Measurements from ENCODE around the gene NPDC1.

The NPDC1 gene

GRCh38 chr9:137046088-137046787 is at the start of gene NPDC1:
NPDC1 (minus strand) TSS chr9:137046177; CDS start chr9:137045989, 188 bp downstream.
- Histone ChIP-seq H3K4me3 (peak within 1 kb of the TSS; percentile 17 to 49 (median 38)), H3K27ac (peak within 1 kb of the TSS in 18 of 21 experiments; percentile 6 to 76 (median 56))

GRCh38 chr9:137089232-137089947 is 43.4 kb upstream of the NPDC1 start:
- Histone ChIP-seq H3K27ac (peak overlapping the region in 2 of 21 experiments; percentile 35 to 43), H3K4me3 (no peak overlapping the region)

GRCh38 chr9:137088121-137088520 is 42.1 kb upstream of the NPDC1 start:
- Histone ChIP-seq H3K27ac (peak overlapping the region in 1 of 21 experiments; percentile 92), H3K4me3 (peak overlapping the region in 1 of 7 experiments; percentile 84)

- peak overlapping the region; percentile 52 to 99 (median 97) for H3K27ac ChIP-seq
- peak overlapping the region; percentile 50 to 88 (median 79) for H3K4me3 ChIP-seq
Observed at GRCh38 chr9:137087409-137087925, 41.5 kb upstream of the NPDC1 start.

- H3K4me3 ChIP-seq: peak within 1 kb of the TSS; percentile 50 to 88 (median 79)
Observed at GRCh38 chr9:137086531-137087408, 40.8 kb upstream of the NPDC1 start, which contains the start of gene MAN1B1. MAN1B1 (plus strand) TSS chr9:137086985; CDS start chr9:137087000, 15 bp downstream.

GRCh38 chr9:137085920-137086530 is 40.0 kb upstream of the NPDC1 start:
- Histone ChIP-seq H3K27ac (peak overlapping the region; percentile 76 to 99 (median 97)), H3K4me3 (peak overlapping the region; percentile 50 to 88 (median 79))

More at GRCh38 chr9:137086531-137087408, 40.8 kb upstream of the NPDC1 start, which contains the start of gene MAN1B1:
- peak within 1 kb of the TSS; percentile 76 to 99 (median 97) for H3K27ac ChIP-seq

GRCh38 chr9:137084526-137084925 is 38.5 kb upstream of the NPDC1 start:
- no peak overlapping the region for H3K4me3 ChIP-seq
- H3K27ac ChIP-seq: peak overlapping the region in 15 of 21 experiments; percentile 56 to 82 (median 73)

- no peak overlapping the region for H3K4me3 ChIP-seq
- peak overlapping the region in 20 of 21 experiments; percentile 26 to 82 (median 71) for H3K27ac ChIP-seq
Observed at GRCh38 chr9:137083394-137084004, 37.5 kb upstream of the NPDC1 start.

- H3K27ac ChIP-seq: peak overlapping the region in 18 of 21 experiments; percentile 2 to 82 (median 71)
- H3K4me3 ChIP-seq: no peak overlapping the region
Observed at GRCh38 chr9:137082925-137083290, 36.9 kb upstream of the NPDC1 start.

GRCh38 chr9:137082222-137082924 is 36.4 kb upstream of the NPDC1 start:
- Histone ChIP-seq H3K4me3 (no peak overlapping the region), H3K27ac (peak overlapping the region in 13 of 21 experiments; percentile 2 to 82 (median 73))

- H3K27ac ChIP-seq: peak overlapping the region in 1 of 21 experiments; percentile 9
Observed at GRCh38 chr9:137080260-137081122, 34.5 kb upstream of the NPDC1 start.

GRCh38 chr9:137079401-137079787 is 33.4 kb upstream of the NPDC1 start:
- no peak overlapping the region for H3K27ac ChIP-seq
- H3K4me3 ChIP-seq: no peak overlapping the region

More at GRCh38 chr9:137080260-137081122, 34.5 kb upstream of the NPDC1 start:
- no peak overlapping the region for H3K4me3 ChIP-seq

- Histone ChIP-seq H3K27ac (peak overlapping the region in 7 of 21 experiments; percentile 57 to 86 (median 76)), H3K4me3 (peak overlapping the region in 6 of 7 experiments; percentile 46 to 71 (median 64))
Observed at GRCh38 chr9:137078701-137079400, 32.9 kb upstream of the NPDC1 start.

GRCh38 chr9:137077758-137078693 is 32.0 kb upstream of the NPDC1 start:
- Histone ChIP-seq H3K27ac (peak overlapping the region; percentile 29 to 87 (median 79)), H3K4me3 (peak overlapping the region; percentile 46 to 71 (median 61))

All from skin epidermis (tissue), 12 donors.